ENCODE measurements around the gene PAM16.

The PAM16 gene

GRCh38 chr16:4384509-4384942 is 33.4 kb upstream of the PAM16 start:
- H3K4me3 ChIP-seq (ENCODE audit: low read depth, low read length), result no peak overlapping the region

DNA sequence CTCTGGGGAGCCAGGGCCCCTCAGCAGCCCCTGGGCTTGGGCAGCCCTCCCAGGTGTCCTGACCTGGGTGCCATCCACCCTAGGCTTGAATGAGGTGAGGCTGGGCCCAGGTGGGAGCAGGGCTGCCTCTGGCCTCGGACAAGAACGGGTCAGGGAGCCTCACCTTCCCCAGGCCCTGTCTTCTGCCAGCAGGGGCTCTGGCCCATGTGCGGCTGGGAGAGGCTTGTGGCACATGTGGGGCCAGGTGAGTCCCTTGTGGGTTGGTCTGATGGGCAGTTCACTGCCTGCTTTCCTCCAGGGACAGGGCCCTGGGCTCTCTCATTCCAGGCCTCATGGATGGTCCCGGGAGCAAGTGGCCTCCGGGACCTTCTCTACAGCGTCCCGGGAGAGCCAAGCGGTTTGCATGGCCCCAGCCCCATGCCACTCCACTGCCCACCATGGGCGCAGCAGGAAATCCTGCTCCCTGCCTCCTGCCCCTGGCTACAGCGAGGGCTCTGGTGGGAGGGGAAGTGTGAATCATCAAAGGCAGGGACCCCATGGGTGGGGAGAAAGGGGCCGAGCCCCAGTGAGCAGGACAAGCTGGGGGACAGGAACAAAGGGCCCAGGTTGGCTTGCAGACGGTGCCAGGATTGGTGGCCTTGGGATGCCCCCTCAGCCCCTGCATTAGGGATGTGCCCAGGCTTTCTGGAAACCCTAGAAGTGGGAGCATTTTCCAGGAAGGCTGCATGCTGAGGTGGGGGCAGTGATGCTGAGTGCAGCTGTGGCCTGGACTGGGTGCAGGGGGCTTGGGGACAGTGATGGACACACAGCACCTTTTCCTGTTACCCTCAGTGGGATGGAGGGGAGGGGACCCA is 32.7 kb upstream of the PAM16 start:
- no peak overlapping the region for H3K4me3 ChIP-seq (ENCODE audit: low read depth, low read length)

GRCh38 chr16:4382795-4383357 is 31.8 kb upstream of the PAM16 start:
- no peak overlapping the region for H3K4me3 ChIP-seq (ENCODE audit: low read depth, low read length)

DNA sequence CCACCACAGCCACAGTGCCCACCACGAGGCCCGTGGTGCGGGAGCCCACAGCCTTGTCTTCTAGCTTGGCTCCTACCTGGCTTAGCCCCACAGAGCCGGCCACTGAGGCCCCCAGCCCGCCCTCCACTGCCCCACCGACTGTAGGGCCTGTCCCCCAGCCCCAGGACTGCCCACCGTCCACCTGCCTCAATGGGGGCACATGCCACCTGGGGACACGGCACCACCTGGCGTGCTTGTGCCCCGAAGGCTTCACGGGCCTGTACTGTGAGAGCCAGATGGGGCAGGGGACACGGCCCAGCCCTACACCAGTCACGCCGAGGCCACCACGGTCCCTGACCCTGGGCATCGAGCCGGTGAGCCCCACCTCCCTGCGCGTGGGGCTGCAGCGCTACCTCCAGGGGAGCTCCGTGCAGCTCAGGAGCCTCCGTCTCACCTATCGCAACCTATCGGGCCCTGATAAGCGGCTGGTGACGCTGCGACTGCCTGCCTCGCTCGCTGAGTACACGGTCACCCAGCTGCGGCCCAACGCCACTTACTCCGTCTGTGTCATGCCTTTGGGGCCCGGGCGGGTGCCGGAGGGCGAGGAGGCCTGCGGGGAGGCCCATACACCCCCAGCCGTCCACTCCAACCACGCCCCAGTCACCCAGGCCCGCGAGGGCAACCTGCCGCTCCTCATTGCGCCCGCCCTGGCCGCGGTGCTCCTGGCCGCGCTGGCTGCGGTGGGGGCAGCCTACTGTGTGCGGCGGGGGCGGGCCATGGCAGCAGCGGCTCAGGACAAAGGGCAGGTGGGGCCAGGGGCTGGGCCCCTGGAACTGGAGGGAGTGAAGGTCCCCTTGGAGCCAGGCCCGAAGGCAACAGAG is 31.0 kb upstream of the PAM16 start:
- no peak overlapping the region for H3K4me3 ChIP-seq (ENCODE audit: low read depth, low read length)

DNA sequence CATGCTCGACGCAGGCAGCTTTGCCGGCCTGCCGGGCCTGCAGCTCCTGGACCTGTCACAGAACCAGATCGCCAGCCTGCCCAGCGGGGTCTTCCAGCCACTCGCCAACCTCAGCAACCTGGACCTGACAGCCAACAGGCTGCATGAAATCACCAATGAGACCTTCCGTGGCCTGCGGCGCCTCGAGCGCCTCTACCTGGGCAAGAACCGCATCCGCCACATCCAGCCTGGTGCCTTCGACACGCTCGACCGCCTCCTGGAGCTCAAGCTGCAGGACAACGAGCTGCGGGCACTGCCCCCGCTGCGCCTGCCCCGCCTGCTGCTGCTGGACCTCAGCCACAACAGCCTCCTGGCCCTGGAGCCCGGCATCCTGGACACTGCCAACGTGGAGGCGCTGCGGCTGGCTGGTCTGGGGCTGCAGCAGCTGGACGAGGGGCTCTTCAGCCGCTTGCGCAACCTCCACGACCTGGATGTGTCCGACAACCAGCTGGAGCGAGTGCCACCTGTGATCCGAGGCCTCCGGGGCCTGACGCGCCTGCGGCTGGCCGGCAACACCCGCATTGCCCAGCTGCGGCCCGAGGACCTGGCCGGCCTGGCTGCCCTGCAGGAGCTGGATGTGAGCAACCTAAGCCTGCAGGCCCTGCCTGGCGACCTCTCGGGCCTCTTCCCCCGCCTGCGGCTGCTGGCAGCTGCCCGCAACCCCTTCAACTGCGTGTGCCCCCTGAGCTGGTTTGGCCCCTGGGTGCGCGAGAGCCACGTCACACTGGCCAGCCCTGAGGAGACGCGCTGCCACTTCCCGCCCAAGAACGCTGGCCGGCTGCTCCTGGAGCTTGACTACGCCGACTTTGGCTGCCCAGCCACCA is 30.2 kb upstream of the PAM16 start:
- H3K4me3 ChIP-seq (ENCODE audit: low read depth, low read length), result no peak overlapping the region

- H3K4me3 ChIP-seq (ENCODE audit: low read depth, low read length), result no peak overlapping the region
These were observed 29.3 kb upstream of the PAM16 start for GRCh38 chr16:4380119-4381063.

DNA sequence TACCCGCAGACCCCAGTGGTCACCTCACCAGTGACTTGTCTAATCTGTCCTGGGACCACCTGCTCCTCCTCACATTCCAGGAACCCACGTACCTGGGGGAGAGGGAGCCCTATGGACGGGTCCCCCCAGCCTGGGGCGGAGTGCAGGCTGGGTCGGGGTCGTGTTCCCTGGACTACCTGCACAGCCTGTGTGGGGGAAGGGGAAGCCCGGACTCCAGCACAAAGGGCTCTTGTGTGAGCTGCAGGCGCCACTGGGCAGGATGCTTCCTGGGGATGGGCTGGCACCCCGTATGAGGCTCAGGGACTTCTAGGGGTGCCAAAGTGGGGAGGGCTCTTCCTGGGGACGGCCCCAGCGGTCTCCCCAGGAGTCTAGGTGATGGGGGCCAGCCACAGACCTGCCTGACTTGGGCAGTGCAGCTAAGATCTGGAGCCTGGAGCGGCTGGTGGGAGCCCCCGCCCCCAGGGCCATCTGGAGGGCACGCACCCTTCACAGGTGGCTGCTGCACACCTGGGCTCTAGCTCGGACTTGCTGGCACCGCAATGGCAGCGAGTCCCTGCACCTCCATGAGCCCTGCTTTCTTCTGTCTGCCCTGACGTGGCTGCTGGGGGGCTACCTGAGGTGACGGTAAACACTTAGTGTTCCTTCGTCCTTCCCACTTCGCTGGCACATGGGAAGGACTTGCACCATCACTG is 28.0 kb upstream of the PAM16 start:
- no peak overlapping the region for H3K4me3 ChIP-seq (ENCODE audit: low read depth, low read length)

DNA sequence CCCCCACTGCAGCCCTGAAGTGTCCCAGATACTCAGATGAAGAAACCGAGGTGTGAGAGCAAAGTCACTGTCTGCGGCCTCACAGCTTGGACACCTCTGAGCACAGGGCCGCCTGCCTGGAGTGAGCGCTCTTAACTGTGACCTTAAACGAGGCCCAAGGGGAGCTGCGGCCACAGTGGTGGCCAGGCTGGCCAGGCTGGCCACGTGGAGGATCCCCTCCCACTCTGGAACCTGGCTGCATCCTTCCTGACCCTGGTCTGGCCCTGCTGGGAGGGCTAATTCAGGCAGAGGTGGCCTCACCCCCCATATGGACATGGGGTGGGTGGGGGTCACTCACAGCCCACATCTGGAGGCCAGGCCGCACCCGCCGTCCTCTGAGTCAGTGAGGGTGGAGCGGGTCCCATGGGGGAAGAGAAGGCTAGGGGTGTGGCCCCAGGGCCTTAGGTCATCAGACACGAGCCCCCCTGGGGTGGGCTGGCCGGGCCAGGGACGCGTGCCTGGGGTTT is 27.1 kb upstream of the PAM16 start:
- H3K4me3 ChIP-seq (ENCODE audit: low read depth, low read length), result no peak overlapping the region

- no peak overlapping the region for H3K4me3 ChIP-seq (ENCODE audit: low read depth, low read length)
These were observed 26.5 kb upstream of the PAM16 start for GRCh38 chr16:4377573-4378154.

DNA sequence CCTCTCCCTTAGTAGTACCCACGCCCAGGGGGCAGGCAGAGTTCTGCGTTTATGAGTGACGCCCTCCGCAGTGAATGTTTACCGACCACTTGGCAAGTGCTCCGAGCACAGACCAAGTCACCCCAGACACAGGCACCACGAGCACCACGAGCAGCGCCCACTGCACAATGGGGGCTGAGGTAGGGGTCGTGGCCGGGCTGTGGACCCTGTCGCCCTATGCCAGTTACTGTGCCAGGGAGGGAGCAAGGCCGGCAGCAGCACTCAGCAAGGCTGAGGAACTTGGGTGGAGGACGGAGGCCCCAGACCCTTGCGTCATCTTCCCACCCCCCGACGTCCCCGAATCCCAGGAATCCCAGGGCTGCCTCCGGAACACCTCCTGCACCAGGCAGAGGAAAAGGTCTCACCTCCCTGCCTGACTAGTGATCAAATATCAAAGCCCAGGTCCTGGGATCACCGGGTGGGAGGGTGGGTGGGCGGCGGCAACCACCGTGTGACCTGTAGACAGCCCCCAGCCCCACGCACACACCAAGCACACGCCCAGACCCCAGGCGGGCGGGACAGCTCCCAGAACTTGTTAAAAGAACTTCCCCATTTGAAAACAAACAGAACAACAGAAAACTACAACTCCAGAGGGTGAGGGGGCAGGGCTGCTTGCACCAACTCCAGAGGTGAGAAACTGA is 25.9 kb upstream of the PAM16 start:
- H3K4me3 ChIP-seq (ENCODE audit: low read depth, low read length), result no peak overlapping the region

DNA sequence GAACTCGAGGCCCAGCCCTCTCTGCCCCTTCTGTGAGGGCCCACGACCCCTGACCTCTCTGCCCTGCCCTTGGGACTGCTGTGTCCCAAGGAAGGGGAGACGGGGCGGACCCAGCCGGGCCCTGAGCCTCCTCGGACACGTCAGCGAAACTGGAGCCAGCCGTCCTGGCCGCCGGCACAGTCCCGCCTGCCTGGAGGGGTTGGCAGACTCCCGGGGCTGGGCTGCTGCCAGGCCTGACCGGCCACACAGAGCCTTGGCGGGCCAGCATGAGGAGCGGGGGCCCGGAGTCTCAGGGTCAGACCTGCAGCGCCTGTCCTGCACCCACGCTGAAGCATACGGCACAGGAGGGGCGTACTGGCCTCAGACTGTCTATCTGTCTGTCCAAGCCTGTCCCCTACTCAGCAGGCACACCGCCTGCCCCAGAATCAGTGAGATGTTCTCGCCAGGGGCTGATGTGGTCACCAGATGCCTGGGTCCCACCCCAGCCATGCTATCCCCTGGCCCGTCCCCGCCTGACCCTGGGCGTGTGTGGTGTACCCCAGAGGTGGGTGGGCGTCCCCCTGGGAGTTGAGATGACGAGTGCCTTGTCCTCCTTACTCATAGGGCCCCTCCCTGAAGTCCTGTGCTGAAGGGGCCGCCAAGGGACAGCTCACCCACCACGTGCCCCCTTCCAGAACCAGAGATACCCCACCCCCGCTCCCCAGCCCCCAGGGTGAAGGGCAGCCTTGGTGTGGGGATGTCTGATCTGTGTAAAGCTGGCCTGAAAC is 25.2 kb upstream of the PAM16 start:
- no peak overlapping the region for H3K4me3 ChIP-seq (ENCODE audit: low read depth, low read length)

GRCh38 chr16:4375717-4376116 is 24.6 kb upstream of the PAM16 start:
- H3K4me3 ChIP-seq (ENCODE audit: low read depth, low read length), result no peak overlapping the region

- no peak overlapping the region for H3K4me3 ChIP-seq (ENCODE audit: low read depth, low read length)
These were observed 23.0 kb upstream of the PAM16 start for GRCh38 chr16:4373909-4374742.

DNA sequence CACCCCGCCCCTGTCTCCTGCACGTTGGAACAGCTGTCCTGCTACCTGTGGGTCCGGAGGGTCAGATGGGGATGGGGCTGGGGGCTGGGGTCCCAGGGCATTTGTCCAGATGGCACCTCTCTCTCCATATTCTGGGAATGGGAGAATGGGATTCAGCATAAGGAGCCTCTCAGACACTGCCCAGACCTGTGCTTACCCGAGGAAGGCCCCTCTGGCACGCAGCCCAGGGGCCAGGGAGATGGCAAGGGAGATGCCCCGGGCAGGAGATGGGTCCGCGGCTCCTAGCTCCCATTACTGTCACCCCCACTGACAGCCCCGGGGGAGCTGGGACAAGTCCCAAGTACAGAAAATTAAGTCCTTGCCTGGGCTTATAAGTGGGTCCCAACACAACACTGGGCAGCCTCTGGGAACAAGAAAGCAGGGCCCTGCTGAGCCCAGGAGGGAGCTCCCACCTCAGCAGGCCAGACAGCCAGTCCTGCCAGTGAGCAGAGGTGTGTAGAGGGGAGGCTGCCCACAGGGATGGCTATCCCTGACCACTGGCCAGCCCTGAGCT is 22.3 kb upstream of the PAM16 start:
- no peak overlapping the region for H3K4me3 ChIP-seq (ENCODE audit: low read depth, low read length)

GRCh38 chr16:4372578-4373355 is 21.6 kb upstream of the PAM16 start:
- peak overlapping the region; percentile 47 for H3K4me3 ChIP-seq (ENCODE audit: low read depth, low read length)

Data from iPS-11a (cell line).